Measurements from ENCODE around the gene AGRN.
A peak's percentile ranks its signal among the peaks of the same experiment; 100 is the strongest.

AGRN gene

GRCh38 chr1:1024149-1024770 lies 4.3 kb downstream of the AGRN start:
- Histone ChIP-seq H3K9ac (ENCODE audit: low read length) (peak overlapping the region; percentile 36), H3K4me3 (ENCODE audit: low read depth, low read length) (no peak overlapping the region)

GRCh38 chr1:1024771-1025699 lies 5.1 kb downstream of the AGRN start:
- peak overlapping the region; percentile 86 for H2BK12ac ChIP-seq (ENCODE audit: low read length)
- peak overlapping the region; percentile 62 for H3K14ac ChIP-seq (ENCODE audit: low read length)
- no peaks in the 10 kb centered on the region for H3K27me3 ChIP-seq (ENCODE audit: insufficient read depth, low read length)
- H3K23ac ChIP-seq (ENCODE audit: low read length) = no peak overlapping the region
- peaks cover 24% of the 10 kb centered on the region for H3K79me1 ChIP-seq (ENCODE audit: low read length)
- peak overlapping the region; percentile 36 for H3K4me2 ChIP-seq (ENCODE audit: low read length)
- H4K91ac ChIP-seq (ENCODE audit: low read depth, low read length) = peak overlapping the region; percentile 99
- H3K4me1 ChIP-seq (ENCODE audit: control insufficient read depth in 1 of 2, insufficient read depth in 2 of 2, low read length in 2 of 2) = peaks cover 42 to 46% of the 10 kb centered on the region in 2 experiments
- peak overlapping the region; percentile 18 for H3K27ac ChIP-seq (ENCODE audit: low read depth, low read length)
- peaks cover 35 to 36% of the 10 kb centered on the region in 2 experiments for H3K36me3 ChIP-seq (ENCODE audit: control insufficient read depth in 1 of 2, insufficient read depth in 2 of 2, low read length in 2 of 2)
- peak overlapping the region; percentile 93 for H2BK120ac ChIP-seq (ENCODE audit: insufficient read depth, low read length, poor library complexity)
- peak overlapping the region; percentile 9 for H2AFZ ChIP-seq (ENCODE audit: insufficient read depth, low read length, poor library complexity)
- H2AK5ac ChIP-seq (ENCODE audit: low read length) = peak overlapping the region; percentile 58
- H3K4me3 ChIP-seq (ENCODE audit: low read depth, low read length) = no peak overlapping the region
- H3K4ac ChIP-seq (ENCODE audit: low read depth, low read length) = peak overlapping the region; percentile 81
- H3K79me2 ChIP-seq (ENCODE audit: control insufficient read depth, insufficient read depth, low read length, poor library complexity) = peaks cover 11% of the 10 kb centered on the region
- H3K9ac ChIP-seq (ENCODE audit: low read length) = peak overlapping the region; percentile 73
- peak overlapping the region; percentile 36 for H3K18ac ChIP-seq (ENCODE audit: low read length)
- DNase-seq = peak; percentile 37 to 60
- peak overlapping the region; percentile 78 for H2BK5ac ChIP-seq (ENCODE audit: low read depth, low read length, poor library complexity)
- H4K12ac ChIP-seq (ENCODE audit: low read depth, low read length) = peak overlapping the region; percentile 33
- H4K8ac ChIP-seq (ENCODE audit: low read depth, low read length) = peak overlapping the region; percentile 79
- no CpG with 5 or more reads among the region's 31 CpGs for WGBS (ENCODE audit: extremely low coverage, insufficient coverage, insufficient read length)
- peaks cover 3% of the 10 kb centered on the region for H3K9me3 ChIP-seq (ENCODE audit: insufficient read depth, low read depth, low read length)

More at GRCh38 chr1:1024149-1024770, 4.3 kb downstream of the AGRN start:
- H2BK120ac ChIP-seq (ENCODE audit: insufficient read depth, low read length, poor library complexity) = peak overlapping the region; percentile 28
- peak overlapping the region; percentile 9 for H3K4ac ChIP-seq (ENCODE audit: low read depth, low read length)
- no CpG with 5 or more reads among the region's 9 CpGs for WGBS (ENCODE audit: extremely low coverage, insufficient coverage, insufficient read length)
- H3K4me1 ChIP-seq (ENCODE audit: control insufficient read depth in 1 of 2, insufficient read depth in 2 of 2, low read length in 2 of 2) = peaks cover 42 to 46% of the 10 kb centered on the region in 2 experiments
- no peak overlapping the region for H2AFZ ChIP-seq (ENCODE audit: insufficient read depth, low read length, poor library complexity)
- H3K14ac ChIP-seq (ENCODE audit: low read length) = peak overlapping the region; percentile 28
- H3K79me2 ChIP-seq (ENCODE audit: control insufficient read depth, insufficient read depth, low read length, poor library complexity) = peaks cover 12% of the 10 kb centered on the region
- peak overlapping the region; percentile 65 for H2AK5ac ChIP-seq (ENCODE audit: low read length)
- H3K79me1 ChIP-seq (ENCODE audit: low read length) = peaks cover 24% of the 10 kb centered on the region
- H3K27me3 ChIP-seq (ENCODE audit: insufficient read depth, low read length) = no peaks in the 10 kb centered on the region
- H3K36me3 ChIP-seq (ENCODE audit: control insufficient read depth in 1 of 2, insufficient read depth in 2 of 2, low read length in 2 of 2) = peaks cover 35 to 36% of the 10 kb centered on the region in 2 experiments
- H2BK5ac ChIP-seq (ENCODE audit: low read depth, low read length, poor library complexity) = peak overlapping the region; percentile 8
- peak overlapping the region; percentile 36 for H3K4me2 ChIP-seq (ENCODE audit: low read length)
- DNase-seq = no peak
- H2BK12ac ChIP-seq (ENCODE audit: low read length) = peak overlapping the region; percentile 71
- H3K18ac ChIP-seq (ENCODE audit: low read length) = peak overlapping the region; percentile 13
- H4K91ac ChIP-seq (ENCODE audit: low read depth, low read length) = peak overlapping the region; percentile 72
- H3K23ac ChIP-seq (ENCODE audit: low read length) = no peak overlapping the region
- H3K9me3 ChIP-seq (ENCODE audit: insufficient read depth, low read depth, low read length) = peaks cover 2% of the 10 kb centered on the region
- peak overlapping the region; percentile 18 for H4K8ac ChIP-seq (ENCODE audit: low read depth, low read length)
- no peak overlapping the region for H4K12ac ChIP-seq (ENCODE audit: low read depth, low read length)
- H3K27ac ChIP-seq (ENCODE audit: low read depth, low read length) = peak overlapping the region; percentile 11

GRCh38 chr1:1025730-1026129 lies 5.8 kb downstream of the AGRN start:
- H3K79me1 ChIP-seq (ENCODE audit: low read length) = peaks cover 22% of the 10 kb centered on the region
- H3K9ac ChIP-seq (ENCODE audit: low read length) = no peak overlapping the region
- no peak overlapping the region for H3K27ac ChIP-seq (ENCODE audit: low read depth, low read length)
- peak overlapping the region; percentile 42 for H4K91ac ChIP-seq (ENCODE audit: low read depth, low read length)
- WGBS (ENCODE audit: extremely low coverage, insufficient coverage, insufficient read length) = no CpG with 5 or more reads among the region's 10 CpGs
- peak overlapping the region; percentile 11 for H2BK12ac ChIP-seq (ENCODE audit: low read length)
- DNase-seq = no peak
- no peak overlapping the region for H4K8ac ChIP-seq (ENCODE audit: low read depth, low read length)
- no peak overlapping the region for H2AFZ ChIP-seq (ENCODE audit: insufficient read depth, low read length, poor library complexity)
- H3K4ac ChIP-seq (ENCODE audit: low read depth, low read length) = peak overlapping the region; percentile 15
- no peak overlapping the region for H4K12ac ChIP-seq (ENCODE audit: low read depth, low read length)
- no peak overlapping the region for H2BK5ac ChIP-seq (ENCODE audit: low read depth, low read length, poor library complexity)
- H3K4me2 ChIP-seq (ENCODE audit: low read length) = no peak overlapping the region
- no peak overlapping the region for H2BK120ac ChIP-seq (ENCODE audit: insufficient read depth, low read length, poor library complexity)
- no peaks in the 10 kb centered on the region for H3K27me3 ChIP-seq (ENCODE audit: insufficient read depth, low read length)
- H3K79me2 ChIP-seq (ENCODE audit: control insufficient read depth, insufficient read depth, low read length, poor library complexity) = peaks cover 10% of the 10 kb centered on the region
- H3K4me3 ChIP-seq (ENCODE audit: low read depth, low read length) = no peak overlapping the region
- H3K14ac ChIP-seq (ENCODE audit: low read length) = no peak overlapping the region
- H3K36me3 ChIP-seq (ENCODE audit: control insufficient read depth in 1 of 2, insufficient read depth in 2 of 2, low read length in 2 of 2) = peaks cover 35 to 36% of the 10 kb centered on the region in 2 experiments
- H2AK5ac ChIP-seq (ENCODE audit: low read length) = no peak overlapping the region
- H3K4me1 ChIP-seq (ENCODE audit: control insufficient read depth in 1 of 2, insufficient read depth in 2 of 2, low read length in 2 of 2) = peaks cover 42 to 46% of the 10 kb centered on the region in 2 experiments
- H3K18ac ChIP-seq (ENCODE audit: low read length) = no peak overlapping the region
- H3K23ac ChIP-seq (ENCODE audit: low read length) = no peak overlapping the region
- H3K9me3 ChIP-seq (ENCODE audit: insufficient read depth, low read depth, low read length) = peaks cover 5% of the 10 kb centered on the region

- no peak overlapping the region for H3K27ac ChIP-seq (ENCODE audit: low read depth, low read length)
- no peak overlapping the region for H4K8ac ChIP-seq (ENCODE audit: low read depth, low read length)
- H3K9me3 ChIP-seq (ENCODE audit: insufficient read depth, low read depth, low read length) = peaks cover 8% of the 10 kb centered on the region
- H3K14ac ChIP-seq (ENCODE audit: low read length) = no peak overlapping the region
- H2BK12ac ChIP-seq (ENCODE audit: low read length) = no peak overlapping the region
- H2AK5ac ChIP-seq (ENCODE audit: low read length) = no peak overlapping the region
- no peak overlapping the region for H3K23ac ChIP-seq (ENCODE audit: low read length)
- H3K18ac ChIP-seq (ENCODE audit: low read length) = no peak overlapping the region
- no peak overlapping the region for H4K91ac ChIP-seq (ENCODE audit: low read depth, low read length)
- no peak for DNase-seq
- H2BK120ac ChIP-seq (ENCODE audit: insufficient read depth, low read length, poor library complexity) = no peak overlapping the region
- no peaks in the 10 kb centered on the region for H3K27me3 ChIP-seq (ENCODE audit: insufficient read depth, low read length)
- H3K9ac ChIP-seq (ENCODE audit: low read length) = no peak overlapping the region
- H3K4ac ChIP-seq (ENCODE audit: low read depth, low read length) = no peak overlapping the region
- H2BK5ac ChIP-seq (ENCODE audit: low read depth, low read length, poor library complexity) = no peak overlapping the region
- H3K4me2 ChIP-seq (ENCODE audit: low read length) = no peak overlapping the region
- WGBS (ENCODE audit: extremely low coverage, insufficient coverage, insufficient read length) = no CpG with 5 or more reads among the region's 21 CpGs
- peaks cover 5% of the 10 kb centered on the region for H3K79me2 ChIP-seq (ENCODE audit: control insufficient read depth, insufficient read depth, low read length, poor library complexity)
- H3K4me3 ChIP-seq (ENCODE audit: low read depth, low read length) = no peak overlapping the region
- H3K79me1 ChIP-seq (ENCODE audit: low read length) = peaks cover 18% of the 10 kb centered on the region
- no peak overlapping the region for H2AFZ ChIP-seq (ENCODE audit: insufficient read depth, low read length, poor library complexity)
- peaks cover 32 to 38% of the 10 kb centered on the region in 2 experiments for H3K4me1 ChIP-seq (ENCODE audit: control insufficient read depth in 1 of 2, insufficient read depth in 2 of 2, low read length in 2 of 2)
- no peak overlapping the region for H4K12ac ChIP-seq (ENCODE audit: low read depth, low read length)
- H3K36me3 ChIP-seq (ENCODE audit: control insufficient read depth in 1 of 2, insufficient read depth in 2 of 2, low read length in 2 of 2) = peaks cover 36 to 38% of the 10 kb centered on the region in 2 experiments
Measured at GRCh38 chr1:1026599-1027413, 6.9 kb downstream of the AGRN start.

Data from trophoblast cell (in vitro differentiated cells and primary cell).